ENCODE data around the gene CNIH1.

DNA sequence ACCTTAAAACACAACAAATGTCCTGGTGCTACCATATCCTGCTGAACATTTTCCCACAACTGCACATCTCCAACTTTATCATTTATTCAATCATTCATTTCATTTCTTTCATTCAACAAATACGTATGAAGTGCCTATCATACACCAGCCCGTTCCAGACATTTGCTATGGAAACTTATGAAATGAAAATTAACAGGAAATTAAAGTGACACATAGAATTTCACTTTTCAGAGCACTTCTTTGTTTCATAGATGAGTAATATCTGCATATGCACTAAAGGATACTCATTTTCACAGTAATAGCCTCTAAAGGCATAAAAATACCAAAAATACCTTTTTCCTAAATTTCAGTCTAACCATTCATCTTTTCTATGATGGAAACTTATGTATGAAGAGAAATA, 12.6 kb downstream of the CNIH1 start:
- TF ChIP-seq POLR2A (IDR thresholded peaks at IDR 0.05): no peak
- TF ChIP-seq, protein P1, sequence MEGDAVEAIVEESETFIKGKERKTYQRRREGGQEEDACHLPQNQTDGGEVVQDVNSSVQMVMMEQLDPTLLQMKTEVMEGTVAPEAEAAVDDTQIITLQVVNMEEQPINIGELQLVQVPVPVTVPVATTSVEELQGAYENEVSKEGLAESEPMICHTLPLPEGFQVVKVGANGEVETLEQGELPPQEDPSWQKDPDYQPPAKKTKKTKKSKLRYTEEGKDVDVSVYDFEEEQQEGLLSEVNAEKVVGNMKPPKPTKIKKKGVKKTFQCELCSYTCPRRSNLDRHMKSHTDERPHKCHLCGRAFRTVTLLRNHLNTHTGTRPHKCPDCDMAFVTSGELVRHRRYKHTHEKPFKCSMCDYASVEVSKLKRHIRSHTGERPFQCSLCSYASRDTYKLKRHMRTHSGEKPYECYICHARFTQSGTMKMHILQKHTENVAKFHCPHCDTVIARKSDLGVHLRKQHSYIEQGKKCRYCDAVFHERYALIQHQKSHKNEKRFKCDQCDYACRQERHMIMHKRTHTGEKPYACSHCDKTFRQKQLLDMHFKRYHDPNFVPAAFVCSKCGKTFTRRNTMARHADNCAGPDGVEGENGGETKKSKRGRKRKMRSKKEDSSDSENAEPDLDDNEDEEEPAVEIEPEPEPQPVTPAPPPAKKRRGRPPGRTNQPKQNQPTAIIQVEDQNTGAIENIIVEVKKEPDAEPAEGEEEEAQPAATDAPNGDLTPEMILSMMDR (IDR thresholded peaks at IDR 0.05): no peak
- no peak for TF ChIP-seq EP300 (IDR thresholded peaks at IDR 0.05)

All from ovary (tissue), 3 donors.